GM18499 (cell line): ENCODE data around the gene PPP4R2.
A peak's percentile ranks its signal among the peaks of the same experiment; 100 is the strongest.

ENCODE experiments used
- ATAC-seq: cut with Tn5 transposase; IDR thresholded peaks from one replicate; pipeline ENCODE4 v1.9.1; 2021; ENCODE audit warnings: moderate number of reproducible peaks; ENCODE audit not compliant: insufficient read depth, unreplicated experiment

The PPP4R2 gene

GRCh38 chr3:72996473-72997333 lies at the start of gene PPP4R2:
TSS of gene PPP4R2 (plus strand) at chr3:72996811. CDS start at chr3:72997038, 227 bp downstream.
- ATAC-seq, result peak; percentile 58

GRCh38 chr3:72947715-72948490 lies 48.7 kb upstream of the PPP4R2 start:
- ATAC-seq, result no peak

- no peak for ATAC-seq
Observed at GRCh38 chr3:72949016-72949415, 47.6 kb upstream of the PPP4R2 start.

GRCh38 chr3:72950372-72950771 lies 46.2 kb upstream of the PPP4R2 start:
- ATAC-seq, result no peak

- no peak for ATAC-seq
Observed at GRCh38 chr3:72950801-72951200, 45.8 kb upstream of the PPP4R2 start.

GRCh38 chr3:72951259-72951722 lies 45.3 kb upstream of the PPP4R2 start:
- ATAC-seq, result no peak

GRCh38 chr3:72953325-72953956 lies 43.2 kb upstream of the PPP4R2 start:
- ATAC-seq, result no peak

GRCh38 chr3:72957297-72957696 lies 39.3 kb upstream of the PPP4R2 start:
- no peak for ATAC-seq

GRCh38 chr3:72959336-72959735 lies 37.3 kb upstream of the PPP4R2 start:
- ATAC-seq, result no peak

- no peak for ATAC-seq
Observed at GRCh38 chr3:72960812-72961518, 35.6 kb upstream of the PPP4R2 start.

- ATAC-seq, result no peak
Observed at GRCh38 chr3:72961752-72962151, 34.9 kb upstream of the PPP4R2 start.

- no peak for ATAC-seq
Observed at GRCh38 chr3:72962317-72962716, 34.3 kb upstream of the PPP4R2 start.

- ATAC-seq, result no peak
Observed at GRCh38 chr3:72964633-72965032, 32.0 kb upstream of the PPP4R2 start.

- no peak for ATAC-seq
Observed at GRCh38 chr3:72968266-72968664, 28.3 kb upstream of the PPP4R2 start.

GRCh38 chr3:72969766-72970165 lies 26.8 kb upstream of the PPP4R2 start:
- ATAC-seq, result no peak

- ATAC-seq, result no peak
Observed at GRCh38 chr3:72970942-72971341, 25.7 kb upstream of the PPP4R2 start.

GRCh38 chr3:72972706-72973030 lies 23.9 kb upstream of the PPP4R2 start:
- ATAC-seq, result no peak

- no peak for ATAC-seq
Observed at GRCh38 chr3:72973031-72973723, 23.4 kb upstream of the PPP4R2 start.

- no peak for ATAC-seq
Observed at GRCh38 chr3:72973786-72974185, 22.8 kb upstream of the PPP4R2 start.

- ATAC-seq, result no peak
Observed at GRCh38 chr3:72974956-72975355, 21.7 kb upstream of the PPP4R2 start.
